T-helper 17 cell (primary cell): ENCODE data around the gene OPHN1. TPM values are rescaled to one million over a fixed set of nuclear protein-coding genes. Genes with fewer than 3 reads are reported as not detected.
"Not testable (repeated sequence)": the region's sequence is repeated elsewhere in the genome, so short reads cannot be mapped to it uniquely, and the experiment has no call there.

Experiments used
- ATAC-seq: fragments of 150-1000 bp; cut with Tn5 transposase; 2 replicates; pipeline ENCODE4 v1.10.0; 2021; ENCODE audit warnings: mild to moderate bottlenecking, moderate library complexity
- DNase-seq, 3 donors: peaks; one replicate each; pipeline versions ENCODE4 v3.0.0 to v3.0.0-alpha.2; 2020 to 2021
- H3K9me3 ChIP-seq: one replicate; pipeline ENCODE4 v1.7.0; 2013; ENCODE audit warnings: low read length, mild to moderate bottlenecking; ENCODE audit not compliant: control insufficient read depth, poor library complexity, severe bottlenecking
- H3K27ac Mint-ChIP-seq: one replicate; pipeline ENCODE4 v1.8.0; 2022; ENCODE audit warnings: mild to moderate bottlenecking, moderate library complexity, mixed read lengths
- H3K27me3 Mint-ChIP-seq: one replicate; pipeline ENCODE4 v1.8.0; 2022; ENCODE audit warnings: mixed read lengths
- H3K36me3 Mint-ChIP-seq: one replicate; pipeline ENCODE4 v1.8.0; 2022; ENCODE audit warnings: low read depth, mixed read lengths
- H3K4me1 Mint-ChIP-seq: one replicate; pipeline ENCODE4 v1.8.0; 2022; ENCODE audit warnings: mild to moderate bottlenecking, mixed read lengths
- H3K4me3 Mint-ChIP-seq: one replicate; pipeline ENCODE4 v1.8.0; 2022; ENCODE audit warnings: mild to moderate bottlenecking, moderate library complexity, mixed read lengths
- total RNA-seq, 4 donors: library from RNA in 2 of 4; stranded (reverse) in 2 of 4; gene quantifications; one replicate each; pipeline ENCODE4 v1.2.3 and lab custom pipeline; 2022 to 2026

The OPHN1 gene
- total RNA-seq, 2 donors from 2014 or later: 0.37 to 1.4 TPM

- DNase-seq: no peak
- Mint-ChIP-seq H3K27me3 (peaks cover under 1% of the 10 kb centered on the region), H3K36me3 (no peaks in the 10 kb centered on the region), H3K27ac (no peak overlapping the region), H3K4me3 (no peak overlapping the region), H3K4me1 (peaks cover 4% of the 10 kb centered on the region)
- ATAC-seq: no peak
- H3K9me3 ChIP-seq: no peaks in the 10 kb centered on the region
These were observed 16.7 kb downstream of the OPHN1 start for GRCh38 chrX:68416592-68416991.

DNA sequence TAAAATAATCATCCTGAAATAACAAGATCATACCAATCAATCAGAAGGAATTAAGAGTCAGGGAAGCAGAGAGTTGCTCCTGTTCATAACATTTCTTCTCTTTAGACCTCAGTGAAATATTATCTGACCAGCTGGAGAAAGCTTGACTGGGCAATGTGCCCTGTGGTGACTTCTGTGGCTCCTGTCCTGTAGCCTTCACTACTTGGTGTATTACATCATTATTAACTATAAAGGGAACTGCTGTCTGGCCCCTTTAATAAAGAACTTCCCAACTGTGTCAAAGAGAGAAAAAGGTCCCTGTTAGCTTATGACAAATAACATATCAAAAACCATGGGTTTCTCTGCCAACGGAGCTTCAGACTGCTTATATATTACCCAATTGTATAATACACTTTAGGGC, 18.0 kb downstream of the OPHN1 start:
- H3K4me1 Mint-ChIP-seq: peaks cover 4% of the 10 kb centered on the region
- no peaks in the 10 kb centered on the region for H3K36me3 Mint-ChIP-seq
- H3K27me3 Mint-ChIP-seq: no peaks in the 10 kb centered on the region
- no peaks in the 10 kb centered on the region for H3K9me3 ChIP-seq
- no peak overlapping the region for H3K27ac Mint-ChIP-seq
- no peak for DNase-seq
- no peak overlapping the region for H3K4me3 Mint-ChIP-seq
- ATAC-seq: no peak

DNA sequence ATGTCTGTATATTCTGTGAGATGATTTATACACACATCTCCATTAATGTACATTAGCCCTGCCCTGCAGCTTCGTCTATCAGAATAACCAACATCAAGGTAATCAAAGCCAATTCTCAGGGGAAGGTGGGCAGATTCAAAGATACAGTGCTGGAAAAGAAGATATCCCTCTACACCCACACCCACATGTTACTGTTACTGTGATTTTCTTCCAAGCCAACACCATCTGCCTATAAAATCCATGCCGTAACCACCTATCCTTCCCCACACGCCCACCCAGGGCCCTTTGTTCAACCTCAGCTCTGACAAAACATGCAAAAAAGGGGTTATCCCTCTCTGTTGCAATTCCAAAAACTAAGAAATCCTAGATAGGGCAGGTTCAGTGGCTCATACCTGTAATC, 20.0 kb downstream of the OPHN1 start:
- no peaks in the 10 kb centered on the region for H3K4me1 Mint-ChIP-seq
- H3K36me3 Mint-ChIP-seq: no peaks in the 10 kb centered on the region
- DNase-seq (no peak), ATAC-seq (no peak)
- H3K4me3 Mint-ChIP-seq: no peak overlapping the region
- no peak overlapping the region for H3K27ac Mint-ChIP-seq
- H3K27me3 Mint-ChIP-seq: no peaks in the 10 kb centered on the region
- H3K9me3 ChIP-seq: no peaks in the 10 kb centered on the region

DNA sequence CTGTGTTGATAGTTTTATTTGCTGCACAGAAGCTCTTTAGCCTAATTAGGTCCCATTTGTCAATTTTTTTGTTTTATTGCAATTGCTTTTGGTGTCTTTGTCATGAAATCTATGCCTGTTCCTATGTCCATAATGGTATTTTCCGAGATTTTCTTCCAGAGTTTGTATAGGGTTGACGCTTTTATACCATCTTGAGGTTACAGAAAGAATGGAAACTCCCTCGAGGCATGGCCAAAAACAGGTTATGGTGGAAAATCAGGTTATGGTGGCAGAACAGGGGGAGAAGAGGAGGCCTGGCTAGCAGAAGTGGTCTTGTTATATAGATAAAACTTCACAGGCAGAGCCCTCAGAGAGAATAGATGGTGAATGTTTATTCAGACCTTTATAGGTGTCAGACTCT, 21.6 kb downstream of the OPHN1 start:
- Mint-ChIP-seq H3K27ac (no peak overlapping the region), H3K36me3 (no peaks in the 10 kb centered on the region), H3K4me1 (no peaks in the 10 kb centered on the region), H3K27me3 (no peaks in the 10 kb centered on the region), H3K4me3 (no peak overlapping the region)
- H3K9me3 ChIP-seq: no peaks in the 10 kb centered on the region
- no peak for DNase-seq
- ATAC-seq: no peak

DNA sequence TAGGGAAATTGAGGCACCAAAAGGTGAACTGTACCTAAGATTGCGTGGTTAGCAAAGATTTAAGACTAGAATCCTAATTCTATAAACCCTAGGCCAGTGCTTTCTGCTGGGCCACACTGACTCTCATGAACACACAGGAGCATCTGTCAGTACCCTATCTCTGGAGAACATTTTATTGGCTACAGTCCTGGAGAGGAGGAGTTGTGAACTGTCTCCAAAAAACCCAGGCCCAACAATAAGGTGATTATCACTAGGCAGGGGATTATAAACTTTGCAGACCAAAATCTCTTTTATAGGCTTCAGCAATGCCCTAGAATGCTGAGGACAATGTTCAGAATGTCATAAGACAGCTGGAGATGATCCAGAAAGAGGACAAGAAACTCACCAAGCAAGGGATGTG, 24.1 kb downstream of the OPHN1 start:
- no peak overlapping the region for H3K27ac Mint-ChIP-seq
- H3K9me3 ChIP-seq: no peaks in the 10 kb centered on the region
- H3K4me3 Mint-ChIP-seq: no peak overlapping the region
- no peaks in the 10 kb centered on the region for H3K27me3 Mint-ChIP-seq
- ATAC-seq (no peak), DNase-seq (no peak)
- no peaks in the 10 kb centered on the region for H3K36me3 Mint-ChIP-seq
- no peaks in the 10 kb centered on the region for H3K4me1 Mint-ChIP-seq

DNA sequence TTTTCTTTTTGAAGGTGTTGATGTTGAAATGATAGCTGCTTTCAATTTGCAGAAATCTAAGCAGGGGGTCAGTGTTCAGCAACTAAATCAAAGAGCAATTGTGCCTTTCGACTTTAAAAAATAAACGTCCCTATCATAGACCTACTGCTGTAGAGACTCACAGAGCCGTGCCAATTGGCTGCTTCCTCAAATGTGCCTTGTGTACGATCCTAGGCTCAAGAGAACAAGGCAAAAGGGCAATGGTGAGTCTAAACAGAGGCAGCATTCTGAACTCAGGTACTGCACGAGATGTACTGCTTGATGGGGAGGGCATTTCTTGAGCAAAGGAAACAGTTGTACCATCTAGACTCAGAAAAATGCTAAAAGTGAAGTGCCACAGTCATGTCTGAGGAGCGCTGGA, 29.8 kb downstream of the OPHN1 start:
- H3K27me3 Mint-ChIP-seq: peaks cover 4% of the 10 kb centered on the region
- H3K27ac Mint-ChIP-seq: no peak overlapping the region
- peaks cover 4% of the 10 kb centered on the region for H3K36me3 Mint-ChIP-seq
- DNase-seq: no peak
- H3K4me1 Mint-ChIP-seq: no peaks in the 10 kb centered on the region
- H3K4me3 Mint-ChIP-seq: no peak overlapping the region
- no peak for ATAC-seq
- H3K9me3 ChIP-seq: no peaks in the 10 kb centered on the region

- Mint-ChIP-seq H3K27me3 (peaks cover 4% of the 10 kb centered on the region), H3K27ac (no peak overlapping the region), H3K4me3 (no peak overlapping the region), H3K36me3 (peaks cover 4% of the 10 kb centered on the region), H3K4me1 (no peaks in the 10 kb centered on the region)
- H3K9me3 ChIP-seq: no peaks in the 10 kb centered on the region
- DNase-seq (no peak), ATAC-seq (no peak)
These were observed 30.3 kb downstream of the OPHN1 start for GRCh38 chrX:68403038-68403437.

DNA sequence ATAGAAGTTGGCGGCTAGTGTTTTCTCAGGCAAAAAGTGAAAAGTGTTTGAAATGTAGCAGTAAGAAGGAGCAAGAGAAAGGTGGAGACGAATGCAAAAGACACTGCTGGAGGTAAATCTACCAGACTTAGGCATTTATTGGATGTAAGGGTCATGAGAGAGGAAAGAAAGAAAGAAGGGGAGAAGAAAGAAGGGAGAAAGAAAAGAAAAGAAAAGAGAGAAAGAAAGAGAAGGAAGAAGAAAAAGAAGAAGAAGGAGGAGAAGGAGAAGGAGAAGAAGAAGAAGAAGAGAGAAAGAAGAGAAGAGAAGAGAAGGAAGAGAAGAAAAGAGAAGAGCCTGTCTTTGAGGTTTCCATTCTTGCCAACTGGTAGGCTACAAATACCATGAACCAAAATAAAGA, 31.2 kb downstream of the OPHN1 start:
- no peaks in the 10 kb centered on the region for H3K9me3 ChIP-seq
- Mint-ChIP-seq H3K36me3 (peaks cover 4% of the 10 kb centered on the region), H3K4me1 (no peaks in the 10 kb centered on the region), H3K27me3 (peaks cover 4% of the 10 kb centered on the region), H3K4me3 (no peak overlapping the region), H3K27ac (no peak overlapping the region)
- ATAC-seq: no peak
- no peak for DNase-seq

DNA sequence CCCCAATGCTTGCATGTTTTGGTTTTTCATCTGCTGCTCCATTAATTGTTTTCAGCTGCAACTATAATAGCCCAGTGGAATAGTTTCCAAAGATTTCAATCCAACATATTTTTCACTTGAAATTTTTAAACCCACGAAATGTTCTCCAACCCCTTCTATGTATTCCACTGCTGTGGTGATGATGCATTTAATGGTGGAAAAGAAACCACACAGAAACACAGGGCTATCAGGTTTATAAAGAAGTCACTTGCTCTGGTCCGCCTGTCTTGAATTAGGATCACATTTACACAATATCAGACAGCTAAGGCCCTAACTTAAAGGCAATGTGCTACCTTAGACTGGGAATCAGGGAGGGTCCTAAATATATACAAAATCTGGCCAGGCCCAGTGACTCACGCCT, 35.0 kb downstream of the OPHN1 start:
- peaks cover 4% of the 10 kb centered on the region for H3K36me3 Mint-ChIP-seq
- DNase-seq: no peak

DNA sequence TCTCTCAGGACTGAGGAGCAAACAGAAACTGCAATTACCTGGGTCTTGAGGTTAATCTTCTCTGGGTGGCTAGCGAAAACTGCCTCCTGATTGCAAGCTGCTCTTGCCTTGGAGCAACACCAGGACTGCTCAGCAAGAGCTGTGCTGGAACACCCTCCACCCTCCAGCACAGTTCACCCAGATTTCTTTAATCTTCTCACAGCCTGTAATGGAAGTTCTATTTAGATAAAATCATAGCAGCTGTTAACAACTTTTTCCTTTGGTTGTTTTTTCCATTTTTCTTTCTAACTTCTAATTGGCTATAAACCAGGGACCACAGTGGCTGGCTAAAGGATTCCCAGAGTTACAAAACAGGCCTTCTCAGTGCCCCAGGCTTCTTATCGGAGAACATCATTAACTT, 36.3 kb downstream of the OPHN1 start:
- Mint-ChIP-seq H3K36me3 (peaks cover 4% of the 10 kb centered on the region), H3K4me1 (peaks cover 1% of the 10 kb centered on the region), H3K27me3 (peaks cover 4% of the 10 kb centered on the region), H3K27ac (no peak overlapping the region), H3K4me3 (no peak overlapping the region)
- DNase-seq (no peak), ATAC-seq (no peak)
- H3K9me3 ChIP-seq: no peaks in the 10 kb centered on the region

More for the DNA sequence above, 35.0 kb downstream of the OPHN1 start:
- no peak for ATAC-seq
- H3K9me3 ChIP-seq: no peaks in the 10 kb centered on the region
- H3K4me1 Mint-ChIP-seq: no peaks in the 10 kb centered on the region
- no peak overlapping the region for H3K4me3 Mint-ChIP-seq
- H3K27ac Mint-ChIP-seq: no peak overlapping the region
- H3K27me3 Mint-ChIP-seq: peaks cover 4% of the 10 kb centered on the region

- H3K9me3 ChIP-seq, H3K4me1 Mint-ChIP-seq, H3K27me3 Mint-ChIP-seq, H3K4me3 Mint-ChIP-seq, H3K36me3 Mint-ChIP-seq, H3K27ac Mint-ChIP-seq, DNase-seq, ATAC-seq: not testable (repeated sequence)
These were observed 43.8 kb downstream of the OPHN1 start for GRCh38 chrX:68389419-68389960.

- Mint-ChIP-seq H3K4me3 (no peak overlapping the region), H3K36me3 (peaks cover 2% of the 10 kb centered on the region), H3K27ac (no peak overlapping the region), H3K4me1 (peaks cover 2% of the 10 kb centered on the region), H3K27me3 (no peaks in the 10 kb centered on the region)
- no peak for DNase-seq
- H3K9me3 ChIP-seq: no peaks in the 10 kb centered on the region
- no peak for ATAC-seq
These were observed 45.5 kb downstream of the OPHN1 start for GRCh38 chrX:68387776-68388175.

- no peaks in the 10 kb centered on the region for H3K4me1 Mint-ChIP-seq
- H3K27me3 Mint-ChIP-seq: no peaks in the 10 kb centered on the region
- no peak for DNase-seq
- ATAC-seq: no peak
- no peak overlapping the region for H3K4me3 Mint-ChIP-seq
- no peak overlapping the region for H3K27ac Mint-ChIP-seq
- no peaks in the 10 kb centered on the region for H3K9me3 ChIP-seq
- peaks cover 2% of the 10 kb centered on the region for H3K36me3 Mint-ChIP-seq
These were observed 49.8 kb downstream of the OPHN1 start for GRCh38 chrX:68383540-68383939.

DNA sequence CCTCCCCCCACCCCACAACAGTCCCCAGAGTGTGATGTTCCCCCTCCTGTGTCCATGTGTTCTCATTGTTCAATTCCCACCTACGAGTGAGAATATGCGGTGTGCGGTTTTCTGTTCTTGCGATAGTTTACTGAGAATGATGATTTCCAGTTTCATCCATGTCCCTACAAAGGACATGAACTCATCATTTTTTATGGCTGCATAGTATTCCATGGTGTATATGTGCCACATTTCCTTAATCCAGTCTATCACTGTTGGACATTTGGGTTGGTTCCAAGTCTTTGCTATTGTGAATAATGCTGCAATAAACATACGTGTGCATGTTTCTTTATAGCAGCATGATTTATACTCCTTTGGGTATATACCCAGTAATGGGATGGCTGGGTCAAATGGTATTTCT, 55.7 kb downstream of the OPHN1 start:
- not testable (repeated sequence) for DNase-seq, H3K9me3 ChIP-seq, H3K27ac Mint-ChIP-seq, H3K27me3 Mint-ChIP-seq, H3K36me3 Mint-ChIP-seq, H3K4me3 Mint-ChIP-seq, H3K4me1 Mint-ChIP-seq, ATAC-seq
